Measurements from ENCODE around the gene TBX10.
A peak's percentile ranks its signal among the peaks of the same experiment; 100 is the strongest.
"Not testable (repeated sequence)": the region's sequence is repeated elsewhere in the genome, so short reads cannot be mapped to it uniquely, and the experiment has no call there.

The TBX10 gene

DNA sequence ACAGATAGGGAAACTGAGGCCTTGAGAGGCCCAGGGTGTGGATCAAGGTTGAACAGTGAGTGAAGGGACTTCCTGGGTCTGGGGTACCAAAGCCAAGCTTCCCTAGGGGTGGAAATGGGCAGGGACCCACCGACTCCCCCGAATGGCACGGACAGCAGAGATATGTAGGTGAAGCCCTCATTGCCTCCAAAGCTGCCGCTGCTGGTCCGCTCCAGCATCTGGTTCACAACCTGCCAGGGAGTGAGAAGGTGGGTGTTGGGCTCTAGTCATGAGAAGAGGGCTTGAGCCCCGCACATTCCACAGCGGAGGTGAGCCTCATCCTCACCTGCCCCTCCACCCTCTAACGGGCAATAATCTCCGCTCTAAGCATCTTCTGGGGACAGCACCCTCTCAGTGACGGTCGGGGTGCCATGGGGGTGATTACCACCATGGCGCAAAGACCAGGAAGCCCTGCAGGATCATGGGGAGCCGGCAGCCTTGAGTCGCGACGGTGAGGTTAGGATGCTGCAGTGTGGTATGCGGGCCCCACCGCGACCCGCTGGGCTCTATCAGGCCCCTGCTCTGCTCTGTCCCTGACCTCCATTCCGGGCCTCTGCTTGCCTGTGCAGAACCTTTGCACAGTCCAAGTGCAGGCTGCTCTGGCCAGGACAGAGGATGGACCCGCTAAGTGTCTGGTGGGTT lies 24.1 kb upstream of the TBX10 start:
- no peak for DNase-seq

DNA sequence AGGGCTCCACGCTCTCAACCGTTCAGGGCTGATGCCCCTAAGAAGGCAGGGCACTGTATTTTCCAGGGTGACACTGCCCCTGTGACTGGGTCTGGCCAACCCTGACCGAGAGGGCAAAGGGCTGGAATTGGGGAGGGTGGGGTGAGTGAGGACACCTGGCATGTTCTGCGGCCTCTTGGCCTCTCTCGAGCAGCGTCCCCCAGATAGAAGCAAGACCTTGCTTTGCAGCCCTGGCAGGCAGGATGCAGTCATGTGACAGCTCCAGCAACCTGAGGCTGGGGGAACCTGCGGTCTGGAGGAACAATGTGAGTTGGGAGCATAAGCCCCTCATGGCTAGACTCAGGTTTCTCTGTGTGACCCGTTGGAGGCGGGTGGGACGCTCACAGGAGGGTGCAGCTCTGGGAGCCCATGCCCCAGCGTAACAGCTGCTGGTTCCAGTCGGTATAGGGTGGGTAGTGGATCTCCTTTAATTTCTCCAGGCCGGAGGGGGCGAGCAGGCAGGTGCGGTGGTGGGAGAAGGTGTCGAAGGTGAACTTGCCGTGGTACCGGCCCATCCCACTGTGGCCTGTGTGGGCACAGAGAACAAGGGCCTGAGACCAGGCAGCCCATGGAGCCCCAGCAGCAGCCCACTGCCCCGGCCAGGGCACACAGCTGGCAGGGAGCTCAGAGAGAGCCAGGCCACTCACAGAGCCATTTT lies 23.4 kb upstream of the TBX10 start:
- DNase-seq, result no peak

DNA sequence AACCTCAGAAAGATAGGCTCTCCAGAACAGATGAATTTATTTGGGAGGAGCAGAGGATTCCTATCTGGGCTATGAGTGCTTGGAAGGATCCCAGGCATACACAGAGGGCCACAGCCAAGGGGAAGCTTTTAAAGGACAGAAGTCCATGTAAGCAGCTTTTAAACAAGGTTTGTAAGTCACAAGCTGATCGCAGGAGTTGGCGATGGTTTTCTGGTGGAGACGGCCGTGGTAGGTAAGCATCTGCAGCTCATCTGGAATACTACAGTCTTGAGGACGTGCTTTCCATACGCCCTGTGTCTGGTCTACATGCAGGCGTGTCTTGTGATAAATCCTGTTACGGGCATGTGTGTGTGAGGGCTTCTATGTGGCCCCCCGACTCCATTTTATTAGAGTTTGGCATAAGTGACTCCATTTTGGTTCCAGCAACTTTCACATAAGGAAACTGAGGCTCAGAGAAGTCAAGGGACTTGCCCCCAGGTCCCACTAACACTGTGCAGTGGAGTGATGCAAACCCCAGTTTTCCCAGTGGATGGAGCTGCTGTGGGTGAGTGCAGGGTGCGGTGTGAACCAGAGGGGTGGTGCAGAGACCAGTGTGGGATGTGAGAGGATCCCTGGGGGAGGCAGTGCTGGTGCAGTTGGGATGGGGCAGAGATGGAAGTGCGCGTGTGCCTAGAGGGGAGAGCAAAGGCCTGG lies 22.7 kb upstream of the TBX10 start:
- no peak for DNase-seq

DNA sequence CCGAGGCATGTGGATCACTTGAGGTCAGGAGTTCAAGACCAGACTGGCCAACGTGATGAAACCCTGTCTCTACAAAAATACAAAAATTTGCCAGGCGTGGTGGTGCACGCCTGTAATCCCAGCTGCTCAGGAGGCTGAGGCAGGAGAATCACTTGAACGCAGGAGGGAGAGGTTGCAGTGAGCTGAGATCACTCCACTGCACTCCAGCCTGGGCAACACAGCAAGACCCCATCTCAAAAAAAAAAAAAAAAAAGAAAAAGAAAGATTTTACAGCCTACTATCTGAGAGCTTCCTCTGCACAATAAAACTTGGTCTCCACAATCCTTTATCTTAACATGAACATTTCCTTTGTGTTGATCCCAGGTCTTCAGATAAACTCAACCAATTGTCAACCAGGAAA lies 21.2 kb upstream of the TBX10 start:
- not testable (repeated sequence) for DNase-seq

DNA sequence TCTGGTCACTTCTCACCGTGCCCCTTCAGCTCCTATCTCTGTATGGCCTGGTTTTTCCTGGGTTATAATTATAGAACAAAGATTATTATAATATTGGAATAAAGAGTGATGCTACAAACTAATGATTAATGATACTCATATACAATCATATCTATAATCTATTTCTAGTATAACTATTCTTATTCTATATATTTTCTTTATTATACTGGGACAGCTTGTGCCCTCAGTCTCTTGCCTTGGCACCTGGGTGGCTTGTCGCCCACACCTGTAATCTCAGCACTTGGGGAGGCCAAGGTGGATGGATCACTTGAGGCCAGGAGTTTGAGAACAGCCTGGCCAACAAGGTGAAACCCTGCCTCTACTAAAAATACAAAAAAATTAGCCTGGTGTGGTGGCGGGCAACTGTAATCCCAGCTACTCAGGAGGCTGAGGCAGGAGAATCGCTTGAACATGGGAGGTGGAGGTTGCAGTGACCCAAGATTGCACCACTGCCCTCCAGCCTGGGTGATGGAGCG lies 20.1 kb upstream of the TBX10 start:
- DNase-seq, result not testable (repeated sequence)

DNA sequence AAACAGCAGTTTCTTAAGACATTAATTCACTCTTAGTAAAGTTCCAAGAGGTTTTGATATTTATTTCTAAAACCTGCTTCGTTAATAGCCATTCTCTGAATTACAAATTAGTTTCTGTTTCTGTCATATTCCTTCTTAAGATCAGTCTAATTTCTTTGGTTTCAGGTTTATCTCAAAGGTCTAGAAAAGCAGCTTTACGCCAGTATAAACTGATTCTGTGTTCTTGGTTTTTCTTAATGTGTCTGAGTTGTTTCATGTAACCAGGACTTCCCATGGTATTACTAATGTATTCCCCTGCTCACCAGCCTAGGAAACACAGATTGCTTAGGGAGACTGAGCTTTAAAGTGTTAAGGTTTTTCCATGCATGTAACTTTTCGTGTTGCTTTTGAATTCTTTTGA lies 17.7 kb upstream of the TBX10 start:
- no peak for DNase-seq

DNA sequence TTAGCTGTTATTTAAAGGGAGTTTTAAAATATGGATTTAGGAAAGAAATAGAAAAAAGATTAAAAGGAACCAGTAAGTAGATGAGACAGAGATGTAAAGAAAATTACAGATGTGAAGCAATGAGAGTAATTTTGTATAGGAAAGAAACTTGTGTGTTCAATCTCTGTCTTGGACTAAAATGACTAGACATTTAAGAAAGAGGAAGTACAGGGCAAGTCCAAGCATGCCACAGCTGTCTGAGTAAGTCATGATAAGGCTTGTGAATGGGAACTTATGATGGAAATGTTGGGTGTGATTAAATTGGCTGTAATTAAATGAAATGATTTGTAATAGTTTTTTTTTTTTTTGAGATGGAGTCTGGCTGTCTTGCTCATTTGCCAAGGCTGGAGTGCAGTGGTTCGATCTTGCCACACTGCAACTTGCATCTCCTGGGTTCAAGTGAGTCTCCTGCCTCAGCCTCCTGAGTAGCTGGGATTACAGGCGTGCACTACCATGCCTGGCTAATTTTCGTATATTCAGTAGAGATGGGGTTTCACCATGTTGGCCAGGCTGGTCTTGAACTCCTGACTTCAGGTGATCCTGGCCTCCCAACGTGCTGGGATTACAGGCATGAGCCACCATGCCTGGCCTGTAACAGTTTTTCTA lies 16.8 kb upstream of the TBX10 start:
- no peak for DNase-seq

DNA sequence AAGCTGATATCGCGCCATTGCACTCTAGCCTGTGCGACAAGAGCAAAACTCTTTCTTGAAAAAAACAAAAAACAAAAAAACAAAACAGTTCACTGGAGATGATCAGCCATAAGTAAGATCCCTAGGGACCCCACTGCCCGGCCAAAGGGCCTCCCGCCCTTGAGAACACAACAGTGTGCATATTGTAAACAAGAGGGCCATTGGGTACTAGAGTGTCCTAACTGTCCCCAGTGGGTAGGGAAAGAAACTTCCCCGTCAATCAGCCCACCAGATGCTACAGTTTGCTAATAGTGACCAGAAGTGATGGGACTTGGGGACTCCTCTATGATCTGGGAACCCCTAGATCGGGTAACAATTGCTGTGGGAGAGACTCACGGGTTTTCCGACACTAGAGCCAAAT lies 14.7 kb upstream of the TBX10 start:
- DNase-seq, result no peak

DNA sequence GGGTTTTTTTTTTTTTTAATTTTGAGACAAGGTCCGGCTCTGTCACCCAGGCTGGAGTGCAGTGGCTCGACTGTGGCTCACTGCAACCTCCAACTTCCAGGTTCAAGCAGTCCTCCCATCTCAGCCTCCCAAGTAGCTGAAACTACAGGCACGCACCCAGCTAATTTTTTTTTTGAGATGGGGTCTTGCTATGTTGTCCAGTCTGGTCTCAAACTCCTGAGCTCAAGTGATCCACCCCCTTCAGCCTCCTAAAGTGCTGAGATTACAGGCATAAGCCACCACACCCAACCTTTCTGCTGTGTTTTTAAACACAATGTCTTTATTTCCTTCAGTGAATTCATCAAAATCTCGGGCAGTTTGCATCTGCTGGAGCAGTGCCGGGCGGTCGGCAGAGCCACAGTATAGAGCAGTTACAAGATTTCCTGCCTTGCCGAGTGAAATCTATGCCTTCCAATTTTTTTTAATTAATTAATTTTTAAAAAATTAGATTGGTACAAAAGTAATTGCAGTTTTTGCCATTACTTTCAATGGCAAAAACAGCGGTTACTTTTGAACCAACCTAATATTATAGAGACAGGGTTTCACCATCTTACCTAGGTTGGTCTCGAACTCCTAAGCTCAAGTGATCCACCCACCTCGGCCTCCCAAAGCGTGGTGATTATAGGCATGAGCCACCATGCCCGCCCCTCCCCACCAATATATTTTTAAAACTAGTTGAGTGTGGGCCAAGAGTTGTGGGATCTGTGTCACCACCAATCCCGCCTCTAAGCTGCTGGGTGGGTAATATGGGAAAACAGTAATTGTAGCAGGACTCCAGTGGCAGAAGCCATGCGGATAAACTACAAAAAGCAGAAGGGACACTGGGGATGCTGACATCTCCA lies 13.6 kb upstream of the TBX10 start:
- DNase-seq, result no peak

DNA sequence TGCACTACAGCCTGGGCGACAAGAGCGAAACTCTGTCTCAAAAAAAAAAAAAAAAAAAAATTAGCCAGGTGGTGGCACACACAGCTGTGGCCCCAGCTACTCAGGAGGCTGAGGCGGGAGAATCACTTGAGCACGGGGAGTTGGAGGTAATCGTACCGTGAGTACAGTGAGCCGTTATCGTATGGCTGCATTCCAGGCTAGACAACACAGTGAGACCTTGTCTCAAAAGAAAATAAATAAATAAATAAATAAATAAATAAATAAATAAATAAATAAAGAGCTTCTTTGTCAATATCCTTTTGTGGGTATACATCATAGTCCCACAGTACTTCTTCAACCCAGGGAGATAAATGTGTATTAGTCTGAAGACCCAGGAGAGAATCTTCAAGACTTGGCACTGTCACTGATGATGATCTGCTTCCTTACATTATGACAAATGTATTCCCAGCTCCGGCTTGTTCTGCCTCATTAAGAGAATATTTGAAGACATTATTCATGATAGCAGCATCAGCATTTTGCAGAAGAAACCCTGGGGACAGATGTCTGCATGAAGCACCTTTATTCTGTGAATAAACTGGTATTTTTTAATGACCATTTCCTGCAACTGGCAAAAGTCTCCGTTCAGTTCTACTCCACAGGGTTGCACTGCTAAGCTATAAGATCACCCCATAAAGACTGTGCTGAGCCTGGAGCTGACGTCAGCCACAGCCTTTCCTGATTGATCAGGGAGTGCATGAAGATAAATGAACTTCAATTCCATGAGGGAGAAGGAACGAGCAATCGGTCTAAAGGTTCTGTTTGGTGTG lies 12.6 kb upstream of the TBX10 start:
- no peak for DNase-seq

DNA sequence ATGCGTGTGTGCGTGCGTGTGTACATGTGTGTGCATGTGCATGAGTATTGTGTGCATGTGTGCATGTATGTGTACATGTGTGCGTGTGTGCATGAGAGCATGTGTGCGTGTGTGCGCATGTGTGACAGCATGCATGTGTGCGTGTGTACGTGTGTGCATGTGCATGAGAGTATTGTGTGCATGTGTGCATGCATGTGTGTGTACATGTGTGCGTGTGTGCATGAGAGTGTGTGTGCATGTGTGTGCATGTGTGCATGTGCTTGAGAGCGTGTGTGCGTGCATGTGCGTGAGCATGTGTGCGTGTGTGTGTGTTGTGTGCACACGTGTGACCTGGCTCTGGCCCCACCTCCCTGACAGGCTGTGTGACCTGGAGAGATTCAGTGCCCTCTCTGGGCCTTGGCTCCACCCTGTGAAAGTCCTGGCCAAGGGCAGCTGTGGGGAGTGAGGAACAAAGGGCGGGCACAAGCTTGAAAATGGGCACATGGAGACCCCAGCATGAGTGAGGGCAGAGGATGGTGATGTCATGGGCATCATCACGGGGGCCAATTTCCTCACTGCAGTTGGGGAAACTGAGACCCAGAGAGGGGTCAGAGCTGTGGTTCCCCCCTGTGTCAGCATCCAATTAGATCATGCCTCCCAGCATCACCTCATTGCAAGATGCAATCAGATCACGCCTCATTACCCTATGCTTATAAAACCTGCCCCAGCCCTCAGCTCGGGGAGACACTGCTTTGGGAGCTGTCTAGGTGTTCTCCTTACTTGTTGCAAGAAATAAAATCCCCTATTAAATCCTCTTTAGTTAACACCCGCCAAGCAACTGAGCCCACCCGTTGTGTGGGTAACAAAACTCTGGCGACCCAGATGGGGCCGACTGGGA lies 10.3 kb upstream of the TBX10 start:
- DNase-seq, result no peak

DNA sequence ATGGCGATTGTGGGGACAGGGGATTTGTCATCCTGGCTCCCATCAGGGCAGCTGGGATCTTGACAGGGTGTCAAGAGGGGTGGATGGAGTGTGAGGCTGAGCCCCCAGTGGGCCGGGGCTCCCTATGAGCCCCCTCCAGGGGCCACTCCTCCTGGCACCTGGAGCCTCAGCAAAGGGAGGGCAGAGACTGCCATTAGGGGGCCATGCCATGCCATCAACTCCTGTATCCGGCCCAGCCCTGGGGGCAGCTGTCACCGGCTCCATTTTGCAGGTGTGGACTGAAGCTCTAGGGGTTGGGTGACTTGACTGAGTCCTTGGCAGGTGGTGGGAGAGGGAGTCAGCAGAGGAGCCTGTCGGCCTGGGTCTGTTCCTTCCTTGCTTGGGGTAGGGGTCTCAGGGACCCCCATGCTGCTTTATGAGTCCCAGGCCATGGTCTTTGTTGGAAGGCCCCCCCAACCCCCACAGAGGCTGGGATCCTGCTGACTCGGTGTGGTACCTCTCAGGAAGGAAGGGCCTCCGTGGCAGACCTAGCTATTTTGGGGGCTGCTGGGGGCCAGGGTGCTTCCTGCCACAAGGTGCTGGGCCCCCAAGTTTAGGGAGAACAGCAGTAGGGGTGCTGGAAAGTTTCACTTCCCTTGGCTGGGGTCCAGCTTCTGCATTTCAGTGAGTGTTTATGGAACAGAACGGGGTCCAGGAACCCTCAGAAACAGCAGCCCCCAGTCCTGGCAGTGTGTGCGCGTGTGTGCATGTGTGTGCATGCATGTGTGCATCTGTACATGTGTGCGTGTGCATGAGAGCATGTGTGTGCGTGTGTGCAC lies 9.4 kb upstream of the TBX10 start:
- no peak for DNase-seq

GRCh38 chr11:67648140-67648795 lies 8.7 kb upstream of the TBX10 start:
- peak; percentile 65 for DNase-seq

DNA sequence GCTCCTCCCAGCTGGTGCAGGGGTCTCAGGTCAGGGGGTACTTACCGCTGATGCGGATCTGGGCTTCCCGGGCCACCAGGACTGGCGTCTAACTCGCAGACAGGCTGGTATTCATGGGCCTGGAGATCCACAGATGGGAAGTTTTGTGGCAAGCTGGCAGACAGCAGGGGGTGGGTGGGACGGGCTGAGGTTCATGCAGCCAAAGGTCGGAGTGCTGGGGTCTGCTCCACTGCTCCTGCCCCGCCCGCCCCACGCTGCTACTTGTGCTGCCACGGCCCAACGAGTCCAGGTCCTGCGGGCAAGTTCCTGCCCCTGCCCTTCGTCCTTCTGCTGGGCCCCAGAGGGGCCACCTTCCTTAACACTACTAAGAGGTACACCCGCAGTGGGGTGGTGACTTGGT lies 7.9 kb upstream of the TBX10 start:
- no peak for DNase-seq

- DNase-seq, result peak; percentile 56
These were observed 7.2 kb upstream of the TBX10 start for GRCh38 chr11:67646535-67647336.

DNA sequence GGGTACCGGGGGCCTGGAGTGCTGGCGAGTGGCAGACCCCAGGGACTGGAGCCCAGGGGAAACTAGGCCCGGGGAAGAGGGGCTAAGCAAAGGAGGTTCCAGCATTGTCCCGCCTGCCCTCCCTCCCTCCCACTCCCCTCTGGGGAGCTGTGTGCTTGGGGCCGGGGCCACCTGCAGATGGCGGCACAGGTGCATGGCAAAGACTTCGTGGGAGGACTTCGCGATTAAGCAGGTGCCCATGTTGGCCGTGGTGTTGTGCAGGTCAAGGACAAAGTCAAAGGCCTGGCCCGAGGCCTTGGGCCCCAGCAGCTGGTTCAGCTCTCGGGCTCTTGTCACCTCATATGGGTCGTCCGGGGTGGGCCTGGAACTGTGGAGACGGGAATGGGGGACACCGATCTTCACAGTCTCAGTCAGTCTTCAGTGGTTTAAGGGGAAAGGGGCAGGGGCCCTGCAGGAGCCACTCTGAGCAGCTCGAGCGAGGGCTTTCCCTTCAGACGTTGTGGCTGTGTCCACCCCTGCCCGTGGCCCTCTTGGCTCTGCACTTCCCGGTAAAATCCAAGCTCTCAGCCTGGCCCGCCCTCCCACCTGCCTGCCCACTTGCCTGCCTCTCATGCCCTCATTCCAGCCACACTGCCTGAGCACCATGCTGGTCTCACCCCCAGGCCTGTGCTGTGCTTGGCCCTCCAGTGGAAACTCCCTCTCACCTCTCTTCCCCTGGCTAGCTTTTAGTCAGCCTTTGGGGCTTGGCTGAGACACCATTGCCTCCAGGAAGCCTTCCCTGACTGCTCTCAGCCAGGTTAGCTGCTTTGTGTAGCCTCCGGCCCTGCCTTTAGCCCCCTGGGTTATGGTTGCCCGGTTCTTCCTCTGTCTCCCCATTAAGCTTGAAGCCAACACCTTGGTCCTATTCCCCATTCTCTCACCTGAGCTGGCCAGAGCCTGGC lies 6.2 kb upstream of the TBX10 start:
- no peak for DNase-seq
